T-helper 2 cell treated with Interferon-gamma antibody and Interleukin-4, amounts not matched to agents 5 μg/mL and 100 μg/mL, for 36 hours (primary cell): Measurements from ENCODE around the gene F8A3.
"Not testable (repeated sequence)": the region's sequence is repeated elsewhere in the genome, so short reads cannot be mapped to it uniquely, and the experiment has no call there.

ENCODE experiments used
- DNase-seq: peaks from one replicate; pipeline ENCODE4 v3.0.0; 2021; ENCODE audit warnings: low spot score
- H3K27ac Mint-ChIP-seq: one replicate; pipeline ENCODE4 v1.8.0; 2021; ENCODE audit warnings: mild to moderate bottlenecking, mixed read lengths
- H3K27me3 Mint-ChIP-seq: one replicate; pipeline ENCODE4 v1.8.0; 2021; ENCODE audit warnings: low read depth, mixed read lengths
- H3K36me3 Mint-ChIP-seq: one replicate; pipeline ENCODE4 v1.8.0; 2021; ENCODE audit warnings: low read depth, mixed read lengths
- H3K4me1 Mint-ChIP-seq: one replicate; pipeline ENCODE4 v1.8.0; 2021; ENCODE audit warnings: low read depth, mixed read lengths
- H3K4me3 Mint-ChIP-seq: one replicate; pipeline ENCODE4 v1.8.0; 2022; ENCODE audit warnings: mild to moderate bottlenecking, moderate library complexity, mixed read lengths
- H3K9me3 Mint-ChIP-seq: one replicate; pipeline ENCODE4 v1.8.0; 2021; ENCODE audit warnings: mixed read lengths

F8A3 gene

DNA sequence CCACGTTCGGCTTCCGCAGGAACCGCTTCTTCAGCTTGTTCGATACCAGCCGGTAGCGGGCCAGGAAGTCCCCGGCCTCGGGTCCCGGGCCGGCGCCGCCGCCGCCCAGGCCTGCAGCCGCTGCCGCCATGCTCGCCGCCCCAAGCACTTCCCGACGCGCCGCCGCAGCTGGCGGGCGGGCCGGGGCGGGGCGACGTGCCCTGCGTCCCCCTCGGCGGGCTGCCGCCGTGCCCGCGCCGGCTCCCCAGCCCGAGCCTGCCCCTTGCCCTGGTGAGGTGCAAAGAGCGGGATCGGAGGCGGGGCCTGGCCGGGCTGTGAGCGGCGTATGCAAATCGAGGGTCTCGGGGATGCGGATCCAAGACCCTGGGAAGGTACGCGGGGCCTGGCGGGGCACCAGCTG, at the start of gene F8A3:
F8A3 (minus strand) TSS at position 150 of the 400 bp plus-strand sequence; CDS start at position 130, 20 bp downstream.
- H3K27ac Mint-ChIP-seq, H3K4me3 Mint-ChIP-seq, H3K27me3 Mint-ChIP-seq, DNase-seq, H3K36me3 Mint-ChIP-seq, H3K4me1 Mint-ChIP-seq, H3K9me3 Mint-ChIP-seq: not testable (repeated sequence)

DNA sequence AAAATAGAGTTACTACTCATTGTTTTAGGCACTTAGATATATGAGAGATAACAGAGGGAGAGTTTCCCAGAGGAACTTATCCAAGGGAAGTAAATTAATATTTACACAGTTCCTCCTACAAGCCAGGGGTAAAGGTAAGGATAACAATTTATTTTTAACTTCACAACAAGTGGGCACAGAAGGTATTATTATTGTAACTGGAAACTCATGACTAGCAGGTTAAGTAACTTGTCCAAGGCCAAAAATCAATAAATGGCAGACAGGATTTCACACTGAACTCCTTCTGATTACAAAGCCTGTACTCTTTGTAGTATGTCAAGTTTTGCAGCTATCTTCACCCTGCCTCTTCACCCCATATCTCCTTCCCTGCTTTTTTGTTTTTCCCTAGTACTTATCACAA, 46.9 kb upstream of the F8A3 start:
- DNase-seq, result no peak
- H3K27ac Mint-ChIP-seq, result no peak overlapping the region
- peaks cover 22% of the 10 kb centered on the region for H3K36me3 Mint-ChIP-seq
- no peak overlapping the region for H3K4me3 Mint-ChIP-seq
- no peaks in the 10 kb centered on the region for H3K4me1 Mint-ChIP-seq
- H3K9me3 Mint-ChIP-seq, result no peaks in the 10 kb centered on the region
- no peaks in the 10 kb centered on the region for H3K27me3 Mint-ChIP-seq

DNA sequence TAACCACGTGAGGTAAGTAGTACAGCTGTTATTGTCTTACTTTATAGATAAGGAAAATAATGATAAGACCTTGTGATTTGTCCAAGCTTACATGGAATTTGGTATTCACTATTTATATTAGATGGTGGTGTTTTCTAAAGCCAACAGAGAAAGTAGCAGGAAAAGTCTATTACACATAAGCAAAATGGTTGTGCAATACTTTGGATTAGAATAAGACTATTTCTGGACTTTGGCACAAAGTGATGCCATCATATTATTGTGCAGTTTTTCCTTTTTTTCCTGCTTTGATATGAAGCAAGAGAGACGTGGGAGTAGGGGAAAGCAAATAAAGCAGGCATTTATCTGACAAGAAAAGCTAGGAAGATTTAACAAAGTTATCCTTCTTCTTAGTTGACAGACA, 36.7 kb upstream of the F8A3 start:
- not testable (repeated sequence) for H3K4me1 Mint-ChIP-seq, H3K27me3 Mint-ChIP-seq, H3K36me3 Mint-ChIP-seq, H3K4me3 Mint-ChIP-seq, DNase-seq, H3K27ac Mint-ChIP-seq, H3K9me3 Mint-ChIP-seq

DNA sequence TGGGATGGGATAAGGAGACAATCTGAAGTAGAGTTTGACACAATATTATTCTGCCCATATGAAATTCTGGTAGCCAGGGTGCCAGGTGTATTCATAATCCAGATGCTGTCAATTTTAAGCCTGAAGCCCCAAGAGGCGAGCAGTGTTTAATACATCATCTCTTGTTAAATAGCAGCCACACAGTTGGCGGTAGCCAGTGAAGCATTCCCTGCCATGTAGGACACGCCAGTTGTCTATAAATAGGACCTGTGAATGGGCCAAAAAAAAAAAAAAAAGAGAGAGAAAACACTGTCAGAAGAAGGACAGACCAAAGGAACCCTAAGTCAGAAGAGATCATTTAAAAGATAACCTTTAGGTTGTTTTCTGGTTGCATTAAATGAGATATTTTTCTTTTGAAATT, 33.0 kb upstream of the F8A3 start:
- H3K36me3 Mint-ChIP-seq, H3K4me3 Mint-ChIP-seq, DNase-seq, H3K4me1 Mint-ChIP-seq, H3K27ac Mint-ChIP-seq, H3K27me3 Mint-ChIP-seq, H3K9me3 Mint-ChIP-seq: not testable (repeated sequence)

DNA sequence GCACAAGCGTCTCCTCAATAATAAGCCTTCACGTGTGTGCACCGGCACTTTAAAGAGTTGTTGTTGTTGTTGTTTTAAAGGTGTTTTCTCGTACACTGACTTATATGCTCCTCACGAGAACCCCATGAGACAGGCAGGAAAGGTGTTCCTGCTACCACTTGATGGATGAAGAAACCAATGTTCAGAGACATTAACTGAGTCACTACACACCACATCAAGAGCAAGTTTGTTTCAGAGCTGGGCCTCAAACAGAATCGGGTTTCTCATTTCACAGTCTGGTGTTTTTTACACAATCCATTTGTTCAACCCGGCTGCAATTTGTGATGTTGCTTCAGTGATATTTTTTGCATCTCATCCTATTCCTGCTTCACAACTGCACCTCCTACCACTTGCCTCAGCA, 18.7 kb upstream of the F8A3 start:
- not testable (repeated sequence) for H3K4me1 Mint-ChIP-seq, H3K27me3 Mint-ChIP-seq

DNA sequence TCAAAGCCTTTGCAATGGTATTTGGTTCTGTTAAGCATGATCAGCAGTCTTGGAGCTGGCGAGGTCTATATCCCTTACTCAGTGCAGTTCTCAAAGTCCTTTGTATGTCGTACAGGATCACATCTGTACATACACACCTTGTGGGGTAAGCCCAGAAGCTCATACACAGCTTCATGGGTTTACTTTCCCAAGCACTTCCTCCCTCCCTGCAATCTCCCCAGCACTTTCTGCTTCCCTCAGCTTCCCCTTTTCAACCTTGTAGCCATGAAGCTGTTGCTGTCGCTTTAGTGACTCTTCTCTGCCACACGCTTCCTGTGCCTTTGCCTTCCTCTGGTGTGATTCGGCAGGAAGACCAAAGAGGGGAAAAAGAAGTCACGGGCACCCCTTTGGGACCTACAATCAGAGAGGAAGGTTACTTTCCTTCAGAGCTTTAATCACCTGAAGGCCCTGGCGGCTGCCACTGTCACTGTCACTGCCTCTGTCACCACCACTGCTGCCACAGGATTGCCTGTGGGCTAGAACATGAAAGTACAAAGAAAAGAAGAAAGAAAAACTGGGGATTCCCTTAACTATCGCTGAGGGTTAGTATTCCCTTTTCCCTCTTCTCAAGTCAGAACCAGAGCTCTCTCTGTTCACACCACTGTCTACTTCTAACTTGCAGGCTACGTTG, 8.0 kb upstream of the F8A3 start:
- H3K27me3 Mint-ChIP-seq, H3K36me3 Mint-ChIP-seq, H3K9me3 Mint-ChIP-seq, H3K4me3 Mint-ChIP-seq, H3K27ac Mint-ChIP-seq, DNase-seq, H3K4me1 Mint-ChIP-seq: not testable (repeated sequence)

More for the DNA sequence above, 18.7 kb upstream of the F8A3 start:
- DNase-seq, H3K27ac Mint-ChIP-seq, H3K4me3 Mint-ChIP-seq, H3K36me3 Mint-ChIP-seq, H3K9me3 Mint-ChIP-seq: not testable (repeated sequence)

DNA sequence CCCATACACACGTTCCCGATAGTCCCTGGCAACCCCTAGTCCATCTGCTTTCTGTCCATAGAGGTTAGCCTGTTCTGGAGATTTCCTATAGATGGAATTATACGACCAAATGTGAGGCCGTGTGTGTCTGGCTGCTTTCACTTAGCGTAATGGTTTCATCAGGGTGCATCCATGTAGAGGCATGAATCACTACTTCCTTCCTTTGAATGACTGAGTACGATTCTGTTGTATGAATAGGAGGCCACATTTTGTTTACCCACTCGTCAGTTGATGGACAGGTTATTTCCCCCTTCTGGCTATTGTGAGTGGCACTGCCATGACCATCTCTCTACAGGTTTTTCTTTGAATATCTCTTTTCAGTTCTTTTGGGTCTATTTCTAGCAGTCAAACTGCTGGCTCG, 2.1 kb upstream of the F8A3 start:
- not testable (repeated sequence) for H3K4me1 Mint-ChIP-seq, DNase-seq, H3K27ac Mint-ChIP-seq, H3K27me3 Mint-ChIP-seq, H3K9me3 Mint-ChIP-seq, H3K36me3 Mint-ChIP-seq, H3K4me3 Mint-ChIP-seq

DNA sequence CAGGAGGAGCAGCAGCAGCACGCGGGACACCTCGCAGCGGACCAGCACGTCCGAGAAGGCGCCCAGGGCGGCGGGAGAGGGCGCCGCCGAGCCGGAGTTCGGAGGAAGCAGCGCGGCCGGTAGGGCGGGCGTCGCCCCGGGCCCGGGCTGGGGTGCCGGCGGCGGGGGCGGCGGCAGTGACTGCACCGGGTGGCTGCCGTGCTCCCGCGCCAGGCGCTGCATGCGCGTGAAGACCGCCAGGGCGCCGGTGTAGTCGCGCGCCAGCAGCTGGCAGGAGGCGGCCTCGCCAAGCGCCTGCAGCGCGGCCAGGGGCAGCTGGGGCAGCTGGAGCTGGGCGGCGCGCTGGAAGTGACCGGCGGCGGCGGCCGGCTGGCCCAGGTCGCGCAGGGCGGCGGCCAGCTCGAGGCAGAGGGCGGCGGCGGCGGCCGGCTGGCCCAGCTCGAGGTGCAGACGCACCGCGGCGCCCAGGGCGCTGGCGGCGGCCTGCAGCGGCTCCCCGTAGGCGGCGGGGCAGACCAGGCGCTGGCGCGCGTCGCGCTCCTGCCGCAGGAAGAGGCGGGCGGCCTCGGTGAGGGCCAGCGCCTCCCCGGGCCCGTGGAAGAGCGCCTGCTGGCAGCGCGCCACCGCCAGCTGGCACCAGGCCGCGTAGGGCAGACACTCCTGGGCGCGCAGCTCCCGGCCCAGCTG, 516 bp downstream of the F8A3 start:
- H3K27me3 Mint-ChIP-seq, H3K9me3 Mint-ChIP-seq, H3K4me3 Mint-ChIP-seq, H3K27ac Mint-ChIP-seq, DNase-seq, H3K4me1 Mint-ChIP-seq, H3K36me3 Mint-ChIP-seq: not testable (repeated sequence)

DNA sequence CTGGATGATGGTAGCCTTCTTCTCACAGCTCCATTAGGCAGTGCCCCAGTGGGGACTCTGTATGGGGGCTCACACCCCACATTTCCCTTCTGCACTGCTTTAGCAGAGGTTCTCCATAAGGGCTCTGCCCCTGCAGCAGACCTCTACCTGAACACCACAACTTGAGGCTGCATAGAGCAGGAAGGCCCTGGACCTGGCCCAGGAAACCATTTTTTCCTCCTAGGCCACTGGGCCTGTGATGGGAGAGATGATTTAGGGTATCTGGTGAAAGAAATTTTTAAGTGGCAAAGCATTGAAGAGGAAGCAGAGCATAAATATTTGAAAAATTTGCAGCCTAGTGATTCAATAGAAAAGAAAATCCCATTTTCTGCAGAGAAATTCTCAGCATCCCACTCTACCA, 17.3 kb downstream of the F8A3 start:
- H3K4me1 Mint-ChIP-seq, result no peaks in the 10 kb centered on the region
- no peak for DNase-seq
- peaks cover 24% of the 10 kb centered on the region for H3K9me3 Mint-ChIP-seq
- no peak overlapping the region for H3K27ac Mint-ChIP-seq
- no peaks in the 10 kb centered on the region for H3K27me3 Mint-ChIP-seq
- no peak overlapping the region for H3K4me3 Mint-ChIP-seq
- H3K36me3 Mint-ChIP-seq, result peaks cover 2% of the 10 kb centered on the region

DNA sequence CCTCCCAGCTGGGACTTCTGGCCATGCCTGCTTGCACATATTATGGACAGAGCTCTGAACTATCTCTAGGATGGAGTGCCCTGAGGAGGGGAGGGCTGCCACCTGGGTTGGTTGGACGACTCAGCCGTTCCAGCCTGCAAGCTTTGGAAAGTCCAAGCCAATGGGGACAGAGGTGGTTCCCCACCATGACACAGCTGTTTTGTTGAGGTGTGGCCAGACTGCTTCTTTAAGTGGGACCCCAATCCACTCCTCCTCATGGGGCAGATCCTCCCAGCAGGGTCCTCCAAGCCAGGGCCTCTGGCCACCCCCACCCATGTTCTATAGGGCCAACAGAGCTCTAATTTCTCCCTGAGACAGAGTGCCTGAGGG, 22.7 kb downstream of the F8A3 start:
- Mint-ChIP-seq H3K27me3 (no peaks in the 10 kb centered on the region), H3K9me3 (peaks cover 3% of the 10 kb centered on the region), H3K4me3 (no peak overlapping the region), H3K4me1 (no peaks in the 10 kb centered on the region), H3K36me3 (peaks cover 2% of the 10 kb centered on the region), H3K27ac (no peak overlapping the region)
- DNase-seq, result no peak

DNA sequence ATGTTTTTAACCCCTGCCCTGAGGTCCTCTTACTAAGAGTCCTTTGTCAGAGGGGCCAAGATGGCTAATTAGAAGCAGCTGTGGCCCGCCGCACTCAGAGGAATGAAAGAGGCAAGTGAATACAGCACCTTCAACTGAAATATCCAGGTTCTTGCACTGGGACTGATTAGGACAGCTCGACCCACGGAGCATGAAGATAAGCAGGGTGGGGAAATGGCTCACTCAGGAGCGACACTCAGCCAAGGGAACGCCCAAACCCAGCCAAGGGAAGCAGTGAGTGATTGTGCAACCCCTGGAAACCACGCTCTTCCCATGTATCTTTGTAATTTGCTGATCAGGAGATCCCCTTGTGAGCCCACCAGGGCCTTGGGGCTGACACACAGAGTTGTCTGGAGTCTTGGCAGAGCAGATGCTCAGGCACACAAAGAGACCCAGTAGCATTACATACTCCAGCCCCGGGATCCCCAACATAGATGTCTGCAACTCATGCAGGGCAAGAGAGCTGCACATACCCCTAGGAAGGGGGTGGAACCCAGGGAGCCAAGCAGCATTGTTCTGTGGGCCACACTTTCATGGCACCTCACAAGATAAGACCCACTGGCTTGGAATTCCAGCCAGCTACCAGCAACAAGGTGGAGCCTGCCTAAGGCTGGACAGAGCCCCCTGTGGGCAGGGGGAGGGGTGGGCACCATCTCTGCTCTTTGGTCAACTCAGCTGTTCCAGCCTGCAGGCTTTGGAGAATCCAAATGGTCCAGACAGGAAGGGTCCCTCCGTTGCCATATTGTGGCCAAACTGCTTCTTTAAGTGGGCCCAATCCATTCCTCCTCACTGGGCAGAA, 23.3 kb downstream of the F8A3 start:
- no peaks in the 10 kb centered on the region for H3K4me1 Mint-ChIP-seq
- no peak overlapping the region for H3K27ac Mint-ChIP-seq

DNA sequence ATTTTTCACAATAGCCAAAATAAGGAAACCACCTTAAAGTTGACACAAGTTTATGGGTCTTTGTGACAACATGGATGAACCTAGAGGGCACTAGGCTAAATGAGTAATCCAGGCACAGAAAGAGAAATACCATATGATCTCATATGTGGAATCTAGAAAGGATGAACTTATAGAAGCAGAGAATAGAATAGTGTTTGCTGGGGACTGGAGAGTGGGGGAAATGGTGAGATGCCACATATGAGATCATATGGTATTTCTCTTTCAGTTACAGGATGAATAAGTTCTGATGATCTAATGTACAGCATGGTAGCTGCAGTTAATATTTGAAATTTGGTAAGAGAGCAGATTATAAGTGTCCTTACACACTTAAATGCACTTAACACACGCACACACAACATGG, 40.7 kb downstream of the F8A3 start:
- Mint-ChIP-seq H3K4me1 (no peaks in the 10 kb centered on the region), H3K9me3 (no peaks in the 10 kb centered on the region), H3K27ac (no peak overlapping the region), H3K4me3 (no peak overlapping the region), H3K36me3 (no peaks in the 10 kb centered on the region), H3K27me3 (no peaks in the 10 kb centered on the region)
- no peak for DNase-seq

More for the DNA sequence above, 23.3 kb downstream of the F8A3 start:
- no peaks in the 10 kb centered on the region for H3K27me3 Mint-ChIP-seq
- DNase-seq, result no peak
- no peak overlapping the region for H3K4me3 Mint-ChIP-seq
- H3K9me3 Mint-ChIP-seq, result peaks cover 3% of the 10 kb centered on the region
- peaks cover 1% of the 10 kb centered on the region for H3K36me3 Mint-ChIP-seq
